ENCODE results near the gene NHEJ1. TPM values are rescaled to one million over a fixed set of nuclear protein-coding genes. Genes with fewer than 3 reads are reported as not detected.

NHEJ1 gene
- total RNA-seq, 1 donor from 2014 or later, result 13.1 TPM

DNA sequence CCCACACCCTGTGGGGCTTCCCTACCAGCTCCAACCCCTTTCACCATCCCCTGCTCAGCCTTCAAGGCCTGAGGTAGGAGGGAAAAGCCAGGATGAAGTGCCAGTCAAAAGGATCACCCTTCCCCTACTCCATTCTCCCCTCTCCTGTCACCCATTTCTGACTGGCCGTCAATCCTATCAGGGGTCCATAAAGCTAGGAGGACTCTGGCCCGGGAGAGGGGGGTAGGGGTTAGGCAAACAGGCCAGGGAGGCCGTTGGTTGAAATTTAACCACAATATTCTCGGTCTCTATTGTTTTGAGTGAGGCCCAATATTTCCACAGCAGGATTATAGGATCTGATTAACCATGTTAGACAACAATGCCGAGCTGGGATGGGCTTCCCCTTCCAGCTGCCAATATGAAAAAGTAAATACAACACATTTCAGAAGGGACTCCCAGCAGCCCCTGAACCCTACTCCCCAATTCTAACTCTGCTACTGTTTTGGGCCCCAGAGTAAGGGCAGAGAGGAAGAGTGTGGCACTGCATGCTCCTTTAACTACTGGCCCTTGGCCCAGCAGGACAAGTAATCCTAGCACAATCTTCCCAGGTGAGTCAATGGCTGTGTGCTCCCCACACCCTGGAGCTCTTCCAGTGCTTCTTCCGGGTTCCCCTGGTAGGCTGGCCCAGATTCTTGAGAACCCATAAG, 89.3 kb downstream of the NHEJ1 start:
- DNase-seq (ENCODE audit: low read depth), result no peak
- TF ChIP-seq, protein P1, sequence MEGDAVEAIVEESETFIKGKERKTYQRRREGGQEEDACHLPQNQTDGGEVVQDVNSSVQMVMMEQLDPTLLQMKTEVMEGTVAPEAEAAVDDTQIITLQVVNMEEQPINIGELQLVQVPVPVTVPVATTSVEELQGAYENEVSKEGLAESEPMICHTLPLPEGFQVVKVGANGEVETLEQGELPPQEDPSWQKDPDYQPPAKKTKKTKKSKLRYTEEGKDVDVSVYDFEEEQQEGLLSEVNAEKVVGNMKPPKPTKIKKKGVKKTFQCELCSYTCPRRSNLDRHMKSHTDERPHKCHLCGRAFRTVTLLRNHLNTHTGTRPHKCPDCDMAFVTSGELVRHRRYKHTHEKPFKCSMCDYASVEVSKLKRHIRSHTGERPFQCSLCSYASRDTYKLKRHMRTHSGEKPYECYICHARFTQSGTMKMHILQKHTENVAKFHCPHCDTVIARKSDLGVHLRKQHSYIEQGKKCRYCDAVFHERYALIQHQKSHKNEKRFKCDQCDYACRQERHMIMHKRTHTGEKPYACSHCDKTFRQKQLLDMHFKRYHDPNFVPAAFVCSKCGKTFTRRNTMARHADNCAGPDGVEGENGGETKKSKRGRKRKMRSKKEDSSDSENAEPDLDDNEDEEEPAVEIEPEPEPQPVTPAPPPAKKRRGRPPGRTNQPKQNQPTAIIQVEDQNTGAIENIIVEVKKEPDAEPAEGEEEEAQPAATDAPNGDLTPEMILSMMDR (conservative IDR thresholded peaks at IDR 0.05; ENCODE audit: low read depth, low read length), result no peak
- H3K4me3 ChIP-seq (ENCODE audit: low read depth, low read length), result no peak overlapping the region

DNA sequence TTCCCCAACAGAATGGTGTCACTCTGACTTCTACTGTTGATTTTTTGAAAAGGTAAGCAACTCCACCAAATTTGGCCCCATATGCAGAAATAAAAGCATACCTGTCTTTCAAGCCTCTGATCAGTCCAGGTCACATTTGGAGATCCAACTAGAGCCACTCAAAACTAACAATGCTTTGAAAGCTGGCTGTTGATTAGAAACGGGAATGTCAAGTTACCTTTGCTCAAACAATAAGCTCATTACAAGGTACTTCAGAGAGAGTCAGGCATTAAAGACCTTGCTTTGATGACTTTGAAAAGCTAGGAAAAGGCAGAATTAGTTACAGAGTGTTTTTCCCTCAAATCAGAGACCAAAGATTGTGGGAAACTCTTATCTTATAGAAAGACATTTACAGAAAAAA, 95.1 kb downstream of the NHEJ1 start:
- no peak for DNase-seq (ENCODE audit: low read depth)
- TF ChIP-seq, protein P1 (conservative IDR thresholded peaks at IDR 0.05; ENCODE audit: low read depth, low read length), result no peak
- no peak overlapping the region for H3K4me3 ChIP-seq (ENCODE audit: low read depth, low read length)

DNA sequence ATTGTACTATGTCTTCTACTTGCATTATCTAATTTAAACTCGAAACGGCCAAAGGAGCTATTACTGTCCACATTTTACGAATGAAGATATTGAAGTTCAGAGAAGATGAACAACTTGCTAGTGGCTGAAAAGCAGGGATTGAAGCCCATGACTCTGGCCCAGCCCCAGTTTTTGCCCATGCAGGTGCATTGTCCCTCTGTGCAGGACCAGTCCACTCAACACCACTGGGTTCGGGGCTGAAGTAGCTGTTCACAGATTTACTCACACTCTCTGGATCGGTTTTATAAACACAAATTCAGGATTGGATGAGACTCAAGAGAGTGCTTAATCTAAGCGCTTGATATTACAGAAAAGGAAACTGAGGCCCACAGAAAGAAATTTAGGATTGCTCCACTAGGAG, 98.5 kb downstream of the NHEJ1 start:
- no peak overlapping the region for H3K4me3 ChIP-seq (ENCODE audit: low read depth, low read length)
- DNase-seq (ENCODE audit: low read depth), result no peak
- TF ChIP-seq, protein P1 (conservative IDR thresholded peaks at IDR 0.05; ENCODE audit: low read depth, low read length), result no peak

DNA sequence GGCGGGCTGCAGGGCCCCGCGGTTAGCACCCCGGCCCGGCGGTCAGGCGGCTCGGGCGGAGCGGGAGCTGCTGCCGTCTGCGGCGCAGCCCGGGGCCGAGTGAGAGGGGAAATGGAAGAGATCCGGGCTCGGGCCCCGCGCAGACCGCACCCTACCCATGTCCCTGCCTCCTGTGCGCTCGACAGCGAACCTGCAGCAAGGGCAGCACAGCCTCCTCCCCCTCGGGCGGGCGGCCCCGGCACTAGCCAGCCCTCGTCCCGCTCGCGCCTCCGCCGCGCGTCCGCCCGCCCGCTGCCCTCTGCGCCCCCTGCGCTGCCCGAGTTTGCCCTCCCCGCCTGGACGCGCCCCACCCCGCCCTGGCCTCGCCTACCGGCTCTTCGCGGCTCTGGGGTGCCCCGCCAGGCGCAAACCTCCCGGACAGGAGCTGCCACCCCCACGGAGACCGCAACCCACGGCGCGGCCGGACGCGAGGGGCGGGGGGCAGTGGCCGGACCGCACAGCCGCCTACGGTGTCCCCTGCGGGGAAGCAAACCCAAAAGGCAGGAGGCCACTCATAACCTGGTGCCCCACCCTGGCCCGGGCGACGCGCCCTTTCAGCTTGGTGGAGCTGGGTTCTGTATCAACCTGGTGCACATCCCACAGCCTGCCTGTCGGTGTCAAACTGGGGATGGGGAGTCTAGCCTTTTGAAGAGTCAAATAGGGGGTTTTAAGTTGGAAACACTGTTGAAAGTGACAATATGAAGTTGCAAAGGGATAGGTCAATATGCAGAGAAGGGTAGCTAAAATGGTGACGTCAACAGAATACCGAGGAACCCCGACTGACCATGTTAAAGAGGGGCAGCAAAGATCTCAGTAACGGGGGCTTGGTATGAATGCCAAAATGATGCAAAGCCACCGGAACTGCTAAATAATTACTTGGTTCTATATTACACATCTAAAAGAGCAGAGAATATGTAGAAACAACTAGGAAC, 99.5 kb downstream of the NHEJ1 start, which contains the start of gene IHH:
TSS of gene IHH (minus strand) at position 101 of the 971 bp plus-strand sequence. CDS start 454 bp downstream, outside the sequence.
- DNase-seq (ENCODE audit: low read depth), result no peak
- H3K4me3 ChIP-seq (ENCODE audit: low read depth, low read length), result peak within 1 kb of the TSS; percentile 43
- TF ChIP-seq, protein P1 (conservative IDR thresholded peaks at IDR 0.05; ENCODE audit: low read depth, low read length), result no peak

DNA sequence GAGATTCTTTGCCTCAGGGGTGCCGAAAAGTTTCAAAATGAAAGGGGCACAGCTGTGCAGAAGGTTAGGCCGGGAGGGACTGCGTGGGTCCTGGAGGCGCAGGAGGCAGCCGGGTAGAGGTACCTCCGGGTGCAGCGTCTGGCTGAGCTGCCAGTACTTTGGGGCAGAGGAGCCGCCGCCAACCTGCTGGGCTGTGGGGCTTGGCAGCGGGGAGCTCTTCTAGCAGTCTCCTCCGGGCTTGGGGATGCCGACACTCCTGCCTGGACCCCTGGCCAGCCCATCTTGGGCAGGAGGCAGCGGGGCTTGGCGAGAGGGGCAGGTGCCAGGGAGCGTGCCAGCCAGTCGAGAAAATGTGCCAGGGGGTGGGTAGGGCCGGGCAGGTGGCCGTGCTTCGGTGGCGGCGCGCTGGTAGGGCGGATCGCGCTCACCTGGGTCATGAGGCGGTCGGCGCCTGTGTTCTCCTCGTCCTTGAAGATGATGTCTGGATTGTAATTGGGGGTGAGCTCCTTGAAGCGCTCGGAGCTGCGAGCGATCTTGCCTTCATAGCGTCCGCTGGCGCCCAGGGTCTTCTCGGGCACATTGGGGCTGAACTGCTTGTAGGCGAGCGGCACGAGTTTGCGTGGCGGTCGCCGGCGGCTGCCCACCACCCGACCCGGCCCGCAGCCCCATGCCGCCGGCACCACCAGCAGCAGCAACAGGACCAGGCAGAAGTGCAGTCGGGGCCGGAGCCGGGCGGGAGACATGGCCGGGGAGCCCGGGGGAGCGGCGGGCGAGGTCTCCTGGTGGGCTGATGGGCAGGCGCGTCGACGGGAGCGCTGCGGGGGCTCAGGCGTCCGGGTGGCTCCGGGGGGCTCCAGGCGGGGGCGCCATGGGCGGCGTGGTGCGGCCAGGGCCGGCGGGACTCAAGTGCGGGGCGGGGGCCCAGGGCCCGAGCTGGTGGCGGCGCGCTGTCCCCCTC, 100.6 kb downstream of the NHEJ1 start:
- DNase-seq (ENCODE audit: low read depth), result no peak
- TF ChIP-seq, protein P1 (conservative IDR thresholded peaks at IDR 0.05; ENCODE audit: low read depth, low read length), result no peak
- H3K4me3 ChIP-seq (ENCODE audit: low read depth, low read length), result peak overlapping the region; percentile 43

DNA sequence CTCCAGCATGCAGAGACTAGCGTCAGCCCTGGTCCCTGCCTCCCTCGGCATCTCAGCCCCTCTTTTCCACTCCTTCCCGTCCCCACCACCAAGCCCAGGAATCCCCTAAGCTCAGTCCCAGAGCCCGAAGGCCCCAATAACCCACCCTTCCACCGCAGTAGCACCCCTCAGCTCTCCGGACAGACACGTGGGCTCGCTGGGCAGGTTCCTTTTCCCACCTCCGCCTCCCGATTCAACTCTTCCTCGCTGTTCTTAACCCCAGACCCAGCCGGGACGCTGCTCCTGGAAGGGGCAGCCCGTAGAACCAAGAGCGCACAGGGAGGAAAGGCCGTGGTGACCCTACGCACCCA, 101.3 kb downstream of the NHEJ1 start:
- TF ChIP-seq, protein P1 (conservative IDR thresholded peaks at IDR 0.05; ENCODE audit: low read depth, low read length), result no peak
- DNase-seq (ENCODE audit: low read depth), result no peak
- peak overlapping the region; percentile 43 for H3K4me3 ChIP-seq (ENCODE audit: low read depth, low read length)

Measured in epithelial cell of proximal tubule (primary cell).